ENCODE data around the gene LGALS12.
"Not testable (repeated sequence)": the region's sequence is repeated elsewhere in the genome, so short reads cannot be mapped to it uniquely, and the experiment has no call there.

Gene LGALS12

DNA sequence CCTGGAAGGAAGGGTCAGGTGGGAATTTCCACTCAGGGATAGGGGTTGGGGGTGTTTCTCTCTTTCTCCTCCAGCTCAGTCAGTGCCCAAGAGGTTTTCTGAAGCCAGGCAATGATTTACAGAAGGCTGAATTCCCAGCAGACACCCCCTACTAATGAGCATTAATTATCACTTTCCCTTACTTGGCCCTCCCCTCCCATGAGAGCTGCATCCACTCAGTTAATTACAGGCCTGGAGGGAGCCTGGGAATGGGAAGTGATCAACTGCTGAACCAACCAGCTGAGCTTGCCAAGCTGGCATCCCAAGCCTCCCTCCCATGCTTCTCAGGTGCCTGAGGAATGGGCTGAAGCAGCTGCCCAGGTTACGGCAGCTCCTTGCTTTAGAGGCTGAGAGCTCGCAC is 992 bp downstream of the LGALS12 start:
- no peak for DNase-seq

DNA sequence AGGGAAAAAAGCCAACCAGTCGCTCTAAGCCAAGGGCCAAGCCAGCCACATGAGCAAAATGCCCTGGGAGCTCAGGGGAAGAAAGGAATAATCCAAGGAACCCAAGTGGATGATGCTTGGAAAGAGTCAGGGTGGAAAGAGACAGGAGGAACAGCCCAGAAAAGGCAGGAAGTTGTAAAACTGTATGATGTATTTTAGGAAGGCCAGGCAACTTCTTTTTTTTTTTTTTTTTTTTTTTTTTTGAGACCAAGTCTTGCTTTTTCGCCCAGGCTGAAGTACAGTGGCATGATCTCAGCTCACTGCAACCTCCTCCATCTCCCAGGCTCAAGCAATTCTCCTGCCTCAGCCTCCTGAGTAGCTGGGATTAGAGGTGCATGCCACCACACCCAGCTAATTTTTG is 1.6 kb downstream of the LGALS12 start:
- no peak for DNase-seq

DNA sequence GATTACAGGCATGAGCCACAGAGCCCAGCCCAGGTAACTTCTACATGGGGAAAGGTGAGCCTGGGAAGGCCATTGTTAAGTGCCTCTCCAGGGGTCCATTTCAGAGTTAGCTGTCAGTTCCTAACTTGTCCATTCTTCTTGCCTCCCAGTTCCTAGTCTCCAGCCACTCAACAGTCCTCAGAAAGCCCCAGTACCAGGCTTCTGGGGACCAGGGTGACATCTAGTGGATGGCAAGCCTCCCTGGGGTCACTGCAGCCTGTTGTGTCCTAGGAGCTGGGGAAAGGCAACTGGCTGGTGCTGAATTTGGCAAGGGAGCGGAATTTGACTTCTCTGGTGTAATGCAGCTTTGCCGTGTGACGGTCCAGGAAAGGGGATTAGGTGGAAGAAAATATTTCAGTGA is 2.1 kb downstream of the LGALS12 start:
- DNase-seq: peak; percentile 25 to 49

DNA sequence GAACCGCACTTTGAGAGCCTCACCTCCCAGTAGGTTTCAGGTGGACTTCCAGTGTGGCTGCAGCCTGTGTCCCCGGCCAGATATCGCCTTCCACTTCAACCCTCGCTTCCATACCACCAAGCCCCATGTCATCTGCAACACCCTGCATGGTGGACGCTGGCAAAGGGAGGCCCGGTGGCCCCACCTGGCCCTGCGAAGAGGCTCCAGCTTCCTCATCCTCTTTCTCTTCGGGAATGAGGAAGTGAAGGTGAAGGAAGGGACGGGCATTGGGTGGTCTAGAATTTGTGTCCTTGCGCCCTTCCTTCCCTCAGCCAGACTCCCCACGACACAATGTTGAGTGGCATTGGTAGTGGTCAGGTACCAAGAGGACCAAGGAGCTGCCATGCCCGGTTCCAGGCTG is 2.9 kb downstream of the LGALS12 start:
- DNase-seq: no peak

DNA sequence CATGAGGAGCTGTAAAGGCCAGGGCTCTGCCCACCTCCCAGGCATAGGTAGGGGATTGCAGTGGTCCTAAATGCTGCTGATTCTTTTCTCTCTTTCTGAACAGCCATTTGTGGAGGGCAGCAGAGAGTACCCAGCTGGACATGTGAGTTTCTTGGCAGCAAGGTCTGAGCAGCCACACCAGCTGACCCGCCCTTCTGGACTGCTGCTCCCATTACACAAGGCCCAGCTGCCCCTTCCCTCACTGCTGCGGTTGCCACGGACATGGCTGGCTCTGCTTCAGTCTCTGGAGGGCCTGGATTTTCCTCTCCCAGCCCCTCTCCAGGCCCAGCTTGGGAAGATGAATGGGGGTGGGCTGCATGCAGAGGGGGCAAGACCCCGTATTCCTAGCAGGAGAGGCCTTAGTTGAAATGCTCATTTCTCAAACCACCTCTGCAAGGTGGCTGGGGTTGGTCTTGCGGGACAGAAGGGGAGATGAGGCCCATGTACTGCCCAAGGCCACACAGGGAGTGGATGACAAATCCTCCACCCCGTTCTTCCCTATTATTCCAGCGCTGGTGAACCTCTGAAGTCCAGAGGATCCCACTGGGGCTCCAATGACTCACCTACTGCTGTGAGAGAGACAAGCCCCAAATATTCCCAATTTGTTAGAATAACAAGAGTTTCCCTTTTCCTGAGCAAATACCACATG is 4.6 kb downstream of the LGALS12 start:
- DNase-seq: no peak

DNA sequence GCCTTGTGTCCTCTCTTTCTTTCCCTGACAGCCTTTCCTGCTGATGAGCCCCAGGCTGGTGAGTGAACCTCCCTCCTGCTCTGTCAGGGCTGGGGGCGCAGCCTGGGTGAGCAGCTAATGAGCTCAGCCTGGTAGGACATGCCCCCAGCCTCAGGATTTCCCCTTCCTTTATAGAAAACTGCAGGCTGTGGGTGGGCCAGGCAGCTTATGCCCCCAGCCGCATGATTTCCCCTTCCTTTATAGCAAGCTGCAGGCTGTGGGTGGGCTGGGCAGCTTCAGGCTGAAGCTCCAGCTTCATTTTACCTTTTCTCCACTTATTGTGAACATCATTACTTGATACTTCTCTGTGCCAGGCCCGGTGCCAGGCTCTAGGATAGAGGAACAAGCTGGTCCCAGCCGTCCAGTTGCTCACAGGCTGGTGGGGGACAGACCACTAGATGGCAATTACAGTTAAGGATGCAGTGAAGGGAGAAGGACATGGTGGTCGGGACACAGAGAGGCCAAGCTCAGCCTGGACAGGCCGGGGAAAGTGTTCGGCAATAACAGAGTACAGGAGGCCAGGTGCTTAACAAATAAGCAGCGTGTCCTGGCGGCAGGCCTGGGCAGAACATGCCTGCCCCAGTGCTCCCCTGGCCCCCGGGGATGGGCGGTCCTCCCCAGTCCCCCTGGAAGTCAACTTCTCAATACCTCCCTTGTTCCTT is 5.3 kb downstream of the LGALS12 start:
- no peak for DNase-seq

DNA sequence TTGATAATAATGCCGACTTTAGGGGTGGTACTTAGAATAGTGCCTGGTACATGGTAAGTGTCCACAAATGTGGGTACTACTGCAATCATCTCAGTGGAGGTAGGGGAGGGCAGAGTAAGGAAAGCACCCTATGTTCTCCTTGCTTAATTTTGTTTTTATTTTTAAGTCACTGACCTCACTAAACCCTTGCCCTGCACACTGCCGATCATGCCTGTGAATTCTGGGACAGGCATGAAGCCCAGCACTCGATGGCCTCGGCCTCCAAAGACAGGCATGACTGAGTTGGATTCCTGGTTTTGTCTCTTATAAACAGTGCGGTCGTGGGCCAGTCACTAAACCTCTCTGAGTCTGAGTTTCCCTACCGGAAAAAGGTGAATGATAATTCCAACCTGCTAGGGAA is 6.9 kb downstream of the LGALS12 start:
- no peak for DNase-seq

DNA sequence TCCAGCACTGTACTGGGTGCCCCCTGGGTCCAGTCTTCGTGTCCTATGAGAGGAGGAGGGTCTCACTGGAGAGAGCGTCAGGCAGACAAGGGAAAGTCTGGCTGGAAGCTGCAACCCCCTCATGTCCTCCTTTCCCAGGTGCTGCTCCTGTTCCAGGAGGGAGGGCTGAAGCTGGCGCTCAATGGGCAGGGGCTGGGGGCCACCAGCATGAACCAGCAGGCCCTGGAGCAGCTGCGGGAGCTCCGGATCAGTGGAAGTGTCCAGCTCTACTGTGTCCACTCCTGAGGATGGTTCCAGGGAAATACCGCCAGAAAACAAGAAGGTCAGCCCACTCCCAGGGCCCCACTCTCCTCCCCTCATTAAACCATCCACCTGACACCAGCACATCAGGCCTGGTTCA is 10.2 kb downstream of the LGALS12 start:
- DNase-seq: no peak

DNA sequence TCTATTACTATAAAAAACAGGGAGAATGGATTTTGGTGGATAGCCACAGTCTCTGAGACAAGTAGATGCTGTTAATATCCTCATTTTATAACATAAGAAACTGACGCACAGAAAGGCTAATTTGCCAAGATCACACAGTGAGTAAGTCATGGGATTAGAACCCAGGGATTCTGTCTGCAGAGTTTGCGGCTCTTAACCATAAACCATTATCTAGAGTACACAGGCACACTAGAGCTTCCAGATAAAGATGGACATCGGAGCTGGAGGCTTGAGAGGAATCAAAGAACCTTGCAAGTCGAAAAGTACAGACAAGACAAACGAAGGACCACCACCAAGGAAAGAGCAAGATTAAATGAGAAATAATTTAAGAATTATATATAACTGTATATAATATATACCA is 11.3 kb downstream of the LGALS12 start:
- DNase-seq: no peak

DNA sequence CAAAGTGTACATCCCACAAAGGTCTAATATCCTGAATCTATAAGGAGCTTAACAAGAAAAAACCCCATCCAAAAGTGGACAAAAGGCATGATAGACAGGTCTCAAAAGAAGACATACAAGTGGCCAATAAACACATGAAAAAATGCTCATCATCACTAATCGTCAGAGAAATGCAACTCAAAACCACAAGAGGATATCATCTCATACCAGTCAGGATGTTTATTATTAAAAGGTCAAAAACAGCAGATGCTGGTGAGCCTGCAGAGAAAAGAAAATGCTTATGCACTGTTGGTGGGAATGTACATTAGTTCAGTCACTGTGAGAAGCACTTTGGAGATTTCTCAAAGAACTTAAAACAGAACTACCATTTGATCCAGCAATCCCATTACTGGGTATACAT is 12.7 kb downstream of the LGALS12 start:
- DNase-seq: no peak

DNA sequence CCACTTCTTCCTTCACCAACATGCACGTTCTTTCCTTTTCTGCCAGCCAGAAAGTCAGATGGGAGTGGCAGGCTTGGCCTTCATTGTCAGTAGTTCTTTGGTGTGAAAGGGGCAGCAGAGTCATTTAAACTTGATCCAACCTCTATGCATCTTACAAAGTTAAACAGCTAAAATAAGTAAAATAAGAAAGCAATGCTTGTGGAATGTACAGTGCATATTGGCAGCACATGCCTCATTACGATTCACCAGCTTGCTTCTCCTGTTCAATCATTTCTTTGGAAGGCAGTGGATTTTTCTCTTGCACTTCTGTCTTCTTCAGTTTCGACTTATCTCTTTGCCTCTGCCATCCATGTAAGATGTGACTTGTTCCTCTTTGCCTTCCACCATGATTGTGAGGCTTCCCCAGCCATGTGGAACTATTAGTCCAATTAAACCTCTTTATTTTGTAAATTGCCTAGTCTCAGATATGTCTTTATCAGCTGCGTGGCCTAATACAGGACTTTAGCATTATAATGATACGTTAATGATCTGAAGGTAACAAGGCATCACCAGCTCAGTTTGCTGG is 14.8 kb downstream of the LGALS12 start:
- DNase-seq: no peak

DNA sequence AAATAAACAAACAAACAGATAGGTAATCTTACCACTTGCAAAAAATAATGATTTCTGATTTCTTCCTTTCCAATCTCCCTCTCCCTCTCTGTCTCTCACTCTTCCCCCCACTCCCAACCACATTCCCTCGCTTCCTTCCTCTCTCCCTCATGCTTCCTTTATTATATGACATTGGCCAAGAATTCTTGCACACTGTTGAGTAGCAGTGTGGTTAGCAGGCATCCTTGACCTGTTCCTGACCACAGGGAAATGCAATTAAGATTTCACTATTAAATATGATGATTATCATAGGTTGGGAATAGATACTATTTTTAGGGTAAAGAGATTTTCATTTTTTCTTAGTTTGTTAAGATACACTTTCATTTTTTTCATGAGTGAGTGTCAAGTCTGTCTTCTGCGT is 16.0 kb downstream of the LGALS12 start:
- no peak for DNase-seq

DNA sequence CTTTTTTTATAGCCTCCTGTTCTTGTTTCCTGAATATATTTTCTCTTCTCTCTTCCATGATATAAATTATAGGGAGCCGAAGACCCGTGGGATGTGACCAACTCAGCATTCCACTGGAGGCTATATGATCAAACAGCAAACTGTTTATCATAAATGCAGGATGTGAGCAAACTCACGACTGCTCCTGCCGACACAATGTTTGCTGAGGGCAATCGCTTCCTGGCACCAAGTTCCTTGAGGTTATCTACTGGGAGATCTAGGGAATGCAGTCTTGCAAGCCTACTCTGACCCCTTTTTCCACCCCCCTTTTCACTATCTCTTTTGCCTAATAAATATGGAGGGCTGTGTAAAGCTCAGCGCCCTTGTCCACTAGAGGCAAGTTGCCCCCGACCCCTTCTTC is 17.3 kb downstream of the LGALS12 start:
- no peak for DNase-seq

DNA sequence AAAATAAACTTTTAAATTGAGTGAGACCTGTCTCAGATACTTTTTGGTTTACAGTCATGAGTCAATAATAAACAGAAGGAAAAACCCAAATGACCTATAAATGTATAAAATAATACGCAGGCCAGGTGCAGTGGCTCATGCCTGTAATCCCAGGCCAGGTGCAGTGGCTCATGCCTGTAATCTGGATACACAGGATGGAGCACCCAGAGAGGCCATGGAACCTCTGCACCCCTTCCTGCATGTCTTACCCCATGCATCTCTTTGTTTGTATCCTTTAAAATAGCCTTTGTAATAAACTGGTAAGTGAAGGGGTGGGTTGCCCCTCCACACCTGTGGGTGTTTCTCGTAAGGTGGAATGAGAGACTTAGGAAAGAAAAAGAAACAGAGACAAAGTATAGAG is 21.8 kb downstream of the LGALS12 start:
- no peak for DNase-seq

DNA sequence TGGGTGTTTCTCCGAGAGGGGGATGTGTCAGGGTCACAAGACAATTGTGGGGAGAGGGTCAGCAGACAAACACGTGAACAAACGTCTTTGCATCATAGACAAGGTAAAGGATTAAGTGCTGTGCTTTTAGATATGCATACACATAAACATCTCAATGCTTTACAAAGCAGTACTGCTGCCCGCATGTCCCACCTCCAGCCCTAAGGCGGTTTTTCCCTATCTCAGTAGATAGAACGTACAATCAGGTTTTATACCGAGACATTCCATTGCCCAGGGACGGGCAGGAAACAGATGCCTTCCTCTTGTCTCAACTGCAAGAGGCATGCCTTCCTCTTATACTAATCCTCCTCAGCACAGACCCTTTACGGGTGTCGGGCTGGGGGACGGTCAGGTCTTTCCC is 22.3 kb downstream of the LGALS12 start:
- DNase-seq: not testable (repeated sequence)

DNA sequence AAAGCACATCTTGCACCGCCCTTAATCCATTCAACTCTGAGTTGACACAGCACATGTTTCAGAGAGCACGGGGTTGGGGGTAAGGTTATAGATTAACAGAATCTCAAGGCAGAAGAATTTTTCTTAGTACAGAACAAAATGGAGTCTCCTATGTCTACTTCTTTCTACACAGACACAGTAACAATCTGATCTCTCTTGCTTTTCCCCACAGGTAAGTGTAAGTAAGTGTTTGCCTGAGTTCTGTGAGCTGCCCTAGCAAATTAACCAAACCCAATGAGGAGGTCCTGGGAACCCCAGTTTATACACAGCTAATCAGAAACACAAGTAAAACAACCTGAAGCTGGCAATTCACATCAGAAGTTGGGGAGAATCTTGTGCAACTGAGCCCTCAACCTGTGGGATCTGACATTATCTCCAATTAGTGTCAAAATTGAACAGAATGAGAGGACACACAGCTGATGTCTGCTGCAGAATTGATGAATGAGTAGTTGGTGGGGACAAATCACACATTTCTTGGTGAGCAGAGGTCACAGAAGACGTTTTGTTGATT is 22.9 kb downstream of the LGALS12 start:
- not testable (repeated sequence) for DNase-seq

DNA sequence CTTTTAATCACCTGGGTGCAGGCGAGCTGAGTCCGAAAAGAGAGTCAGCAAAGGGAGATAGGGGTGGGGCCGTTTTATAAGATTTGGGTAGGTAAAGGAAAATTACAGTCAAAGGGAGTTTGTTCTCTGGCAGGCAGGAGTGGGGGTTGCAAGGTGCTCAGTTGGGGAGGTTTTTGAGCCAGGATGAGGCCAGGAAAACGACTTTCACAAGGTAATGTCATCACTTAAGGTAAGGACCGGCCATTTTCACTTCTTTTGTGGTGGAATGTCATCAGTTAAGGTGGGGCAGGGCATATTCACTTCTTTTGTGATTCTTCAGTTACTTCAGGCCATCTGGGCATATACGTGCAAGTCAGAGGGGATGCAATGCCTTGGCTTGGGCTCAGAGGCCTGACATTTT is 23.5 kb downstream of the LGALS12 start:
- not testable (repeated sequence) for DNase-seq

DNA sequence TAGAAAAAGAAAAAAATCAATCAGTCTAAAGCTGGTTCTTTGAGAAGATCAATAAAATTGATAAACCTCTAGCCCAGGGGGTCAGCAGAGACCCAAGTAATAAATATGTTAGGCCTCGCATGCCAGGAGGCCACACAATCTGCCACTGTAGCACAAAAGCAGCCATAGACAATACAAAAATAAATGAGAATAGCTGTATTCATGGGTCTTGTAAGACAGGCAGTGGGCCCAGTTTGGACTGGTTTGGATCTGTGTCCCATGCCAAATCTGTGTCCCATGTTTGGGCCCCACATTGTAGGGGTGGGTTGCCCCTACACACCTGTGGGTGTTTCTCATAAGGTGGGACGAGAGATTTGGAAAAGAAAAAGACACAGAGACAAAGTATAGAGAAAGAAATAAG is 24.1 kb downstream of the LGALS12 start:
- DNase-seq: no peak

DNA sequence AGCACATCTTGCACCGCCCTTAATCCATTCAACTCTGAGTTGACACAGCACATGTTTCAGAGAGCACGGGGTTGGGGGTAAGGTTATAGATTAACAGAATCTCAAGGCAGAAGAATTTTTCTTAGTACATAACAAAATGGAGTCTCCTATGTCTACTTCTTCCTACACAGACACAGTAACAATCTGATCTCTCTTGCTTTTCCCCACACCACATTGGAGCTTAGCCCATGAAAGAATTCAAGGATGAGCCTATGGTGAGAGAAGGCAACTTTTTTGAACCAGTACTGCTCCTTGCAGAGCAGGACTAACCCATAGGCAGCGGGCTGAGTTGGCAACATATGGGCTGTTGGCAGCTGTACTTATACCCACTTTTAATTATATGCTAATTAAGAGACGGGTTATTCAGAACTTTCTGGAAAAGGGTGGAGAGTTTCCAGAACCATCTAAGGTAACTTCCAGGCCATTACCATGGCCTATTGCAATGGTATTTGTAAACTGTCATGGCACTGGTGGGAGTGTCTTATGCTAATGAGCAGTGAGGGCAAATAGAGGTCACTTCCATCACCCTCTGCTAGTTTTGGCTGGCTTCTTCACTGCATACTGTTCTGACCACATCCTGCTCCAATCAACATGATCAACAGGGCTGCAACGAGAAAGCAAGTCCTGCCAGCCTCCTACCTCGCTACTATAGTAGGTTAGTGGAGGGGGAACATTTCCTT is 25.3 kb downstream of the LGALS12 start:
- DNase-seq: peak in 1 of 2 experiments; percentile 38

DNA sequence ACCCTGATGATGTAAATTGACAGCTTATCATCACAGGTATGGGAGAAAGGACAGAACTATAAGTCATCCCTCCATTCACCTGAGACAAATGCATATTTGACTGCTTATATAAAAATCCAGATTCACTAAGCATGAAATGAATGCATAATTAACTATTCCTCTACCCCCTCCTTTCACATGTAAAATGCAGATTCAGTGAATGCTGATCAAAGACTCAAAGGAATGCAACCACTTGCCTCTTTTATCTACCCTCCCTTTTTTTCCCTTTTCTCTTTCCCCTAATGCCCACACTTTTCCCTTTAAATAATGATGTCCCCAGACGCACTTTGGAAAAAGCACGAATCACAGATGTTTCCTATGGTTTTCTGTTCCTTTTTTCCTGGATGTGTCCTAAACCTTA is 26.2 kb downstream of the LGALS12 start:
- DNase-seq: no peak

DNA sequence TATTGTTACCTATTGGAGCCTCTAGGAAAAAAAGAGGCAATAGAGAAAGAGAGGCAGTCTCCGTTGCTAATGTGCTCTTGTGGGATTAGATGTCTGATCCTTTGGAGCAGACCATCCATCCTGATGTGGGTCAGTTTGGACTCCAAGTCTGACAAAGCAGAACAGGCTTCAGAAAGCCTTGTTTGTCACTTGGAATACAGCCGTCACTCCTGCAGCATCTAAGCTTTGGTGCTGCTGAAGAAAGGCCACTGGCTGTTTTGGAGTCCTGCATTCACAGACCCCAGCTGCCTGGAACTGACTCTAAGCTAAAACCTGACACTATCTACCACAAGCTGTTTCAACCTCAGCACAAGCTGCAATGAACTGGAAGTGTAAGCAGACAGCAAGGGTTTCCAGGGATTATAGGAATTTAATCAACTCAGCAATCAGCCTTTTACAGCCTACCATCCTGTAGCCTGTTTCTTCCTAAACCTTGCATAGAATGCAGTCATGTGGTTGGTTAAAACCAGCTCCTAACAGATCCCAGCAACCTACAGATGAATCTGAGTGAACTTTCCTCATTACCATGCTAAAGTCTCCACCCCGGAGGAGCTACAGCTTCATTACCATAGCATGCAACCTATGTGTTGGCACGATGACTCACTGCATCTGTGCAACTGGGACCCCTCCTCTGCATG is 27.1 kb downstream of the LGALS12 start:
- DNase-seq: no peak

DNA sequence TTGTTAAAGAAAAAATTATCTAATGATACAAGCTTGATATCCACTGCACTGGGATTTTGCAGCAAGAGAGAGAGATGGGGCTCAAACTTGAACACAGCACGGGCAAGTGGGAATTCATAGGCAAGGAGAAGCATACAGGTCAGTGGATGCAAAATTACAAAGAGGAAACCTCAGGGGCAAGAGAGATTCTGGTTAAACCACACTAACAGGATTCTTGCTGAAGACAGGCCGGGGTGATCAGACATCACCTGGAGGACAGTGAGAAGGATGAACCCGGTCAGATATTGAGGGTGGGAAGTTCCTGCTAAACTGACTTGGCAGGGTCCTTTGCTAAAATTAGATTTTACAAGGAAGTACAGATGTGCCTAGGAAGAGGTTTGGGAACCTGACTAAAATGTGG is 28.2 kb downstream of the LGALS12 start:
- DNase-seq: no peak

DNA sequence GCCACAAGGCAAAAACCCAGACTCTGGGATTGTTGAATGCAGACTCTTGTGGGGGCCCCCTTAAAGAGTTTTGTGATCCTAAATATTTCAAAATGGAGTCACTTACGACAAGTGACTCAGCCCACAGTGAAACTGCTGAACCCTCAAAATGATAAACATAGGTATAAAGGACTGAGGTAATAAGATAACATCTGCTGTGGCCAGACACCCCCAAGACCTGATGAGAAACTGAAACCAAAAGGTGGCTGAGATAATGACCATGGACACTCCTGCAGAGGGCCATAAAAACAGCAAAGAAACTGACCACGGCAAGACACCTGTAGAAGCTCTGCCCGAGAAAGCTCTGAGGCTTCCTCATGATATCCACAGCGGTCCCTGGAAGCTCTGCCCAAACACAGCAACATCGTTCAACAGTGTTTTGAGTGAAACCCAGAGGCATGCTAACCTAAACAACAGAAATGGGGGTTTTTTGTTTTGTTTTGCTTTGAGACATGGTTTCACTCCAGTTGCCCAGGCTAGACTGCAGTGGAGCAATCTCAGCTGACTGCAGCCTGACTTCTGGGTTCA is 29.1 kb downstream of the LGALS12 start:
- DNase-seq: no peak

Measured in SW 1271 (cell line).